GM12878 (cell line): Measurements from ENCODE around the gene APOA4.

Experiments used
- BRCA1 ChIP-seq: IDR thresholded peaks from 2 replicates; pipeline ENCODE4 v1.6.1; 2011; ENCODE audit warnings: low read depth, low read length, improper control_type of control experiment
- EP300 ChIP-seq, 2 experiments: fragments of 150-350 bp in 1 of 2; IDR thresholded peaks; 2 replicates each; pipeline ENCODE4 v1.6.1; 2011 to 2012; ENCODE audit warnings: low read depth in 2 of 2, low read length in 2 of 2, borderline replicate concordance in 1 of 2, improper control_type of control experiment in 1 of 2, inconsistent platforms in 1 of 2; ENCODE audit not compliant: control insufficient read depth in 1 of 2
- KDM1A ChIP-seq: fragments of 200-600 bp; sonication (generic); IDR thresholded peaks from 2 replicates; pipeline ENCODE4 v1.6.1; 2016; ENCODE audit warnings: borderline replicate concordance
- POLR2AphosphoS5 ChIP-seq: IDR thresholded peaks from 2 replicates; pipeline ENCODE4 v1.6.1; 2011; ENCODE audit warnings: mild to moderate bottlenecking, low read length, inconsistent platforms
- SUPT20H ChIP-seq: IDR thresholded peaks from 2 replicates; pipeline ENCODE4 v1.6.1; 2011; ENCODE audit warnings: low read depth, mild to moderate bottlenecking, low read length, moderate library complexity, borderline replicate concordance; ENCODE audit not compliant: control insufficient read depth
- TAF1 ChIP-seq: IDR thresholded peaks from 2 replicates; pipeline ENCODE4 v1.6.1; 2011; ENCODE audit warnings: mild to moderate bottlenecking, low read depth, low read length, borderline replicate concordance
- TF ChIP-seq, protein P1 (sequence below), 3 experiments: IDR thresholded peaks in 2 of 3; conservative IDR thresholded peaks in 1 of 3; 2 replicates each; pipeline ENCODE4 v1.5.1; 2011; ENCODE audit warnings: low read depth in 3 of 3, low read length in 3 of 3, mild to moderate bottlenecking in 3 of 3, control low read depth in 2 of 3, moderate library complexity in 2 of 3, inconsistent platforms in 1 of 3, mixed read lengths in 1 of 3; ENCODE audit not compliant: control insufficient read depth in 2 of 3, insufficient read depth in 1 of 3; ENCODE audit errors: extremely low read depth in 1 of 3
- TF ChIP-seq, protein P2 (sequence below): IDR thresholded peaks from 2 replicates; pipeline ENCODE4 v1.6.1; 2012; ENCODE audit warnings: low read length, inconsistent platforms

DNA sequence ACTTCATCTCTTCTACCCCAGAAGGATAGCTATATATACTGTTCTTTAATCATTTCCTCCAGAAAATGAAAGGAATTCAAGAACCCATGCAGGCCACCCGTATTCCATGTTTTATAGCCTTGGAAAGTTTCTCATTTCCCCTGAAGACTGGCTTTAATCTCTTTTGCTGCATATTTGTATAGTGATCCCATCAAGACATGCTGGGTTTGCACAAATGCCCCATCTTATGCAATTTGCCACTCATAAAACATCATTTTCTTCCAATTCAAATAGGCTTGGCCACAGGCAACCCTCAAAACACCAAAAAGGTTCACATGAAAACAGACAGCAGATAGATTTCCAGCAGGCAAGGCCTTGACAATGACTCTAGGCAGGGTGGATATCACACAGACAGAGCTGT is 42.6 kb upstream of the APOA4 start:
- TF ChIP-seq, protein P1, sequence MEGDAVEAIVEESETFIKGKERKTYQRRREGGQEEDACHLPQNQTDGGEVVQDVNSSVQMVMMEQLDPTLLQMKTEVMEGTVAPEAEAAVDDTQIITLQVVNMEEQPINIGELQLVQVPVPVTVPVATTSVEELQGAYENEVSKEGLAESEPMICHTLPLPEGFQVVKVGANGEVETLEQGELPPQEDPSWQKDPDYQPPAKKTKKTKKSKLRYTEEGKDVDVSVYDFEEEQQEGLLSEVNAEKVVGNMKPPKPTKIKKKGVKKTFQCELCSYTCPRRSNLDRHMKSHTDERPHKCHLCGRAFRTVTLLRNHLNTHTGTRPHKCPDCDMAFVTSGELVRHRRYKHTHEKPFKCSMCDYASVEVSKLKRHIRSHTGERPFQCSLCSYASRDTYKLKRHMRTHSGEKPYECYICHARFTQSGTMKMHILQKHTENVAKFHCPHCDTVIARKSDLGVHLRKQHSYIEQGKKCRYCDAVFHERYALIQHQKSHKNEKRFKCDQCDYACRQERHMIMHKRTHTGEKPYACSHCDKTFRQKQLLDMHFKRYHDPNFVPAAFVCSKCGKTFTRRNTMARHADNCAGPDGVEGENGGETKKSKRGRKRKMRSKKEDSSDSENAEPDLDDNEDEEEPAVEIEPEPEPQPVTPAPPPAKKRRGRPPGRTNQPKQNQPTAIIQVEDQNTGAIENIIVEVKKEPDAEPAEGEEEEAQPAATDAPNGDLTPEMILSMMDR (IDR thresholded peaks at IDR 0.05 in 2 of 3, conservative IDR thresholded peaks at IDR 0.05 in 1 of 3; ENCODE audit: control insufficient read depth in 2 of 3, extremely low read depth in 1 of 3, insufficient read depth in 1 of 3, low read depth in 3 of 3, low read length in 3 of 3), result no peak
- TF ChIP-seq POLR2AphosphoS5, result no peak
- no peak for TF ChIP-seq BRCA1
- no peak for TF ChIP-seq EP300 (IDR thresholded peaks at IDR 0.05; ENCODE audit: borderline replicate concordance in 1 of 2, control insufficient read depth in 1 of 2, low read depth in 2 of 2, low read length in 2 of 2)
- TF ChIP-seq TAF1, result no peak
- no peak for TF ChIP-seq SUPT20H
- no peak for TF ChIP-seq KDM1A
- TF ChIP-seq, protein P2, sequence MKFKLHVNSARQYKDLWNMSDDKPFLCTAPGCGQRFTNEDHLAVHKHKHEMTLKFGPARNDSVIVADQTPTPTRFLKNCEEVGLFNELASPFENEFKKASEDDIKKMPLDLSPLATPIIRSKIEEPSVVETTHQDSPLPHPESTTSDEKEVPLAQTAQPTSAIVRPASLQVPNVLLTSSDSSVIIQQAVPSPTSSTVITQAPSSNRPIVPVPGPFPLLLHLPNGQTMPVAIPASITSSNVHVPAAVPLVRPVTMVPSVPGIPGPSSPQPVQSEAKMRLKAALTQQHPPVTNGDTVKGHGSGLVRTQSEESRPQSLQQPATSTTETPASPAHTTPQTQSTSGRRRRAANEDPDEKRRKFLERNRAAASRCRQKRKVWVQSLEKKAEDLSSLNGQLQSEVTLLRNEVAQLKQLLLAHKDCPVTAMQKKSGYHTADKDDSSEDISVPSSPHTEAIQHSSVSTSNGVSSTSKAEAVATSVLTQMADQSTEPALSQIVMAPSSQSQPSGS, result no peak
